8988T (cell line): ENCODE results near the gene EDEM2.
"Not testable (repeated sequence)": the region's sequence is repeated elsewhere in the genome, so short reads cannot be mapped to it uniquely, and the experiment has no call there.

Experiments
- DNase-seq: peaks from one replicate; pipeline ENCODE4 v3.0.0; 2011

The EDEM2 gene

GRCh38 chr20:35146920-35147574 lies at the start of gene EDEM2:
Gene EDEM2, minus strand, starts transcription at chr20:35147336. Its CDS starts 78 bp downstream, at chr20:35147258.
- DNase-seq = peak; percentile 89

GRCh38 chr20:35196313-35196712 lies 49.2 kb upstream of the EDEM2 start:
- DNase-seq = no peak

GRCh38 chr20:35193031-35193791 lies 46.1 kb upstream of the EDEM2 start:
- DNase-seq = not testable (repeated sequence)

GRCh38 chr20:35192118-35192872 lies 45.2 kb upstream of the EDEM2 start:
- no peak for DNase-seq

- DNase-seq = no peak
These were observed 44.4 kb upstream of the EDEM2 start for GRCh38 chr20:35191419-35192117.

- DNase-seq = no peak
These were observed 43.4 kb upstream of the EDEM2 start for GRCh38 chr20:35190556-35190955.

- not testable (repeated sequence) for DNase-seq
These were observed 42.1 kb upstream of the EDEM2 start for GRCh38 chr20:35189223-35189622.

- no peak for DNase-seq
These were observed 40.6 kb upstream of the EDEM2 start for GRCh38 chr20:35187584-35188190.

- not testable (repeated sequence) for DNase-seq
These were observed 39.7 kb upstream of the EDEM2 start for GRCh38 chr20:35186691-35187289.

GRCh38 chr20:35181731-35182130 lies 34.6 kb upstream of the EDEM2 start:
- DNase-seq = no peak

GRCh38 chr20:35180266-35180665 lies 33.1 kb upstream of the EDEM2 start:
- DNase-seq = no peak

- no peak for DNase-seq
These were observed 32.4 kb upstream of the EDEM2 start for GRCh38 chr20:35179292-35180212.

GRCh38 chr20:35176132-35176531 lies 29.0 kb upstream of the EDEM2 start:
- DNase-seq = no peak

GRCh38 chr20:35174458-35175216 lies 27.5 kb upstream of the EDEM2 start:
- DNase-seq = peak; percentile 77

GRCh38 chr20:35173576-35174192 lies 26.5 kb upstream of the EDEM2 start:
- no peak for DNase-seq

GRCh38 chr20:35172434-35172806 lies 25.3 kb upstream of the EDEM2 start:
- DNase-seq = no peak

GRCh38 chr20:35171753-35172433 lies 24.8 kb upstream of the EDEM2 start, which contains the start of gene PROCR:
Gene PROCR, plus strand, starts transcription at chr20:35172072. Its CDS starts 83 bp downstream, at chr20:35172155.
- DNase-seq = peak; percentile 81

GRCh38 chr20:35171438-35171752 lies 24.3 kb upstream of the EDEM2 start:
- no peak for DNase-seq
